ENCODE measurements around the gene OR52E8. TPM values are rescaled to one million over a fixed set of nuclear protein-coding genes. Genes with fewer than 3 reads are reported as not detected.

The OR52E8 gene
- not detected in 2 replicates for polyA plus RNA-seq (2011; rRNA removed)
- 0.66 and 1.1 TPM in 2 replicates for polyA minus RNA-seq (2011; rRNA and poly(A)+ RNA removed)

DNA sequence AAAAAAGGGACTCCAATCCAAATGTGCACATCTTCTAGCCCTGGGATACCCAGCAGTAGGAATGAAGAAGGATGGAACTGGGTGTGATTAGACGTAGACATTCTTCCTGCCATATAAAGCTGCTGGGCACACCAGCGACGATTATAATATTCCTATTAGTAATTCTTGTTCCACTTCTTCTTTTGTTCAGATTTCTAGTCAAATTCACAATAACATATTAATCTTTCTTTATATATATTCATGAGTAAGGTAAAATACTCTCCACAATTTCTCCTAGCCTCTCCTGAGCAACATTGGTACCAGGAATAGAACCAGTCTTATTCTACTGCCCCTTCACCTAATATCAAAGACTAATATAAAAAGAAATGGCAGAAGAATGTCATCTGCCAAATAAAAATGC lies at the start of gene OR52E8:
Gene OR52E8 (minus strand): TSS at position 101 of the 400 bp plus-strand sequence. CDS start 0 bp downstream, at position 101.
- ChIA-PET CTCF (no interaction called here), POLR2A (no interaction called here)
- H3K36me3 ChIP-seq (ENCODE audit: control insufficient read depth, insufficient read depth, low read length), result no peaks in the 10 kb centered on the region
- TF ChIP-seq, protein P1, sequence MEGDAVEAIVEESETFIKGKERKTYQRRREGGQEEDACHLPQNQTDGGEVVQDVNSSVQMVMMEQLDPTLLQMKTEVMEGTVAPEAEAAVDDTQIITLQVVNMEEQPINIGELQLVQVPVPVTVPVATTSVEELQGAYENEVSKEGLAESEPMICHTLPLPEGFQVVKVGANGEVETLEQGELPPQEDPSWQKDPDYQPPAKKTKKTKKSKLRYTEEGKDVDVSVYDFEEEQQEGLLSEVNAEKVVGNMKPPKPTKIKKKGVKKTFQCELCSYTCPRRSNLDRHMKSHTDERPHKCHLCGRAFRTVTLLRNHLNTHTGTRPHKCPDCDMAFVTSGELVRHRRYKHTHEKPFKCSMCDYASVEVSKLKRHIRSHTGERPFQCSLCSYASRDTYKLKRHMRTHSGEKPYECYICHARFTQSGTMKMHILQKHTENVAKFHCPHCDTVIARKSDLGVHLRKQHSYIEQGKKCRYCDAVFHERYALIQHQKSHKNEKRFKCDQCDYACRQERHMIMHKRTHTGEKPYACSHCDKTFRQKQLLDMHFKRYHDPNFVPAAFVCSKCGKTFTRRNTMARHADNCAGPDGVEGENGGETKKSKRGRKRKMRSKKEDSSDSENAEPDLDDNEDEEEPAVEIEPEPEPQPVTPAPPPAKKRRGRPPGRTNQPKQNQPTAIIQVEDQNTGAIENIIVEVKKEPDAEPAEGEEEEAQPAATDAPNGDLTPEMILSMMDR (IDR thresholded peaks at IDR 0.05; ENCODE audit: insufficient read depth, low read depth, low read length), result no peak
- DNase-seq (ENCODE audit: low read depth), result no peak
- H3K27me3 ChIP-seq (ENCODE audit: control insufficient read depth, insufficient read depth, low read length), result no peaks in the 10 kb centered on the region
- H3K4me3 ChIP-seq (ENCODE audit: low read depth, low read length), result no peak within 1 kb of the TSS

DNA sequence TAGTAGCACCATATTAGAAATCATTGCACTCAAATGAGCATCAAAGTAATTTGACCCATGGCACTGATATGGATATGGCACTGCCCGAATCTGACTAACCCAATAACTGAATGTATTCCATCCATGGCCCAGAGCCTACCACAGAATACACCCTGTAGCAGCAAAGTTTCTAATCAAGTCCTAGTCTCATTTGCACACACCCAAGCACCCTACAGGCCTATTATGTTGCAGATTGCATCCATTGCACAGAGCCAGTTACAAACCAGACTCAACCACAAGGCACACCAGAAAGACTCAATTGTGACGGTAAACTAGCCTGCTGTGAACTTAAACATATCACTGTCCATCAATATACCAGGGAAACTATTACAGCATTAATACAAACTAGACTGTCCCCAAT lies 42.0 kb upstream of the OR52E8 start:
- Histone ChIP-seq H3K27me3 (ENCODE audit: control insufficient read depth, insufficient read depth, low read length) (no peaks in the 10 kb centered on the region), H3K36me3 (ENCODE audit: control insufficient read depth, insufficient read depth, low read length) (no peaks in the 10 kb centered on the region), H3K4me3 (ENCODE audit: low read depth, low read length) (no peak overlapping the region)
- POLR2A ChIA-PET, result no interaction called here
- CTCF ChIA-PET, result no interaction called here
- TF ChIP-seq, protein P1 (IDR thresholded peaks at IDR 0.05; ENCODE audit: insufficient read depth, low read depth, low read length), result no peak
- DNase-seq (ENCODE audit: low read depth), result no peak

DNA sequence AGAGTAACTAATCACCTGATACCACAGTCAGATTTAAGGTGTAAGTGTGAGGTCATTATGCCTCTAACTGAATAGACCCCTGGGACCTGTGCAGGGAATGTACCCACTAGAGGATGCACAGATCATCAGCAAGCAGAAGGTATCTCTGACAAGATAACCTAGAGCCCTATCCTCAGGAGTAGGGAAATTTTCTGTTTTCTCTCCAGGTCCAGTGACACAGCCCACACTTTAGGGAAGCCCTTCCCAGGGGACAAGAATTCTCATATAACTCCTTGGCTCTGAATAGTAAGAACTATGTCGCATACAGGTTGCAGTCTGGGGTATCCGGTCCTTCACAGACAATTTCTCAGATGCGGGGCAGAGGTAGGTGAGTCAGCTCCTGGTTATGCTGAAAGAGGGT lies 35.4 kb upstream of the OR52E8 start, which contains the start of gene OR52E5:
Gene OR52E5 (plus strand): TSS at position 301 of the 400 bp plus-strand sequence. CDS start 7,569 bp downstream, outside the sequence.
- ChIA-PET POLR2A (no interaction called here), CTCF (no interaction called here)
- no peak for DNase-seq (ENCODE audit: low read depth)
- no peaks in the 10 kb centered on the region for H3K27me3 ChIP-seq (ENCODE audit: control insufficient read depth, insufficient read depth, low read length)
- TF ChIP-seq, protein P1 (IDR thresholded peaks at IDR 0.05; ENCODE audit: insufficient read depth, low read depth, low read length), result no peak
- no peaks in the 10 kb centered on the region for H3K36me3 ChIP-seq (ENCODE audit: control insufficient read depth, insufficient read depth, low read length)
- no peak within 1 kb of the TSS for H3K4me3 ChIP-seq (ENCODE audit: low read depth, low read length)

DNA sequence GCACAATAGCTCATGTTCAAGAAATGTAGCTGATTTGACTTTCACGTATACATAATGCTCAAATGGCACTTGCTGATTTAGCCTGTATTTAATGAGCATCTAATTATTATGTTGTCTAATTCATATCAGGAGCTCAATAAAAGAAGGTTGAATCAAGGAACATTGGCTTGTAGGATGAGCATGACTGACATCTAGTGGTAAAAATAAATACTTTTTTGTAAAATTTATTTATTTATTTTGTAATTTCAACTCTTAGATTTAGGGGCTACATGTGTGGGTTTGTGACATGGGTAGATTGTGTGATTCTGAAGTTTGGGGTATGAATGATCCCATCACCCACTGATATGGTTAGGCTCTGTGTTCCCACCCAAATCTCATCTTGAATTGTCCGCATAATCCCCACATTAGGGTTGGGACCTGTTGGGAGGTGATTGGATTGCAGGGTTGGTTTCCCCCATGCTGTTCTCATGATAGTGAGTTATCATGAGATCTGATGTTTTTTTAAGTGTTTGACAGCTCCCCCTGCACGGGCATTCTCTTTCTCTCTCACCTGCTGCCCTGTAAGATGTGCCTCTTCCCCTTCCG lies 33.8 kb upstream of the OR52E8 start:
- TF ChIP-seq, protein P1 (IDR thresholded peaks at IDR 0.05; ENCODE audit: insufficient read depth, low read depth, low read length), result peak; percentile 36; the same call in 1 of the 2 replicates
- no peak for DNase-seq (ENCODE audit: low read depth)

DNA sequence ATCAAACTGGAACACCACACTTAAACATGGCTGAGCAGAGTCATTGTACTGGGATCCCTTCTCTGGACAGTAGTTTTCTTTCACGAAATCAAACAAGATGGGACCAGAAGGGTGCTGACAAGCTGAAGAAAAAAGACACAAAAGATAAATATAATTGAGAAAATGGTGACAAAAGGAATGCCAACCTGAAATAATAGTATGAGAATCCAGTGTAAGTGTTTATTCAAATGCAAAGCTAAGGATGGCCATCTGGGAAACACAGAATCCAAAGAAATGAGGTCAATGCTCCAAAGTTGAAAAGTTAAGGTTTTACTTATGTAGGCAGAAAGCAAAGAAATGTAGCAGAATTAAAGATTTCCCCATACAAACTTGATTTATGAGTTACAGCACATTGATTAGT lies 30.2 kb upstream of the OR52E8 start:
- ChIA-PET CTCF (no interaction called here), POLR2A (no interaction called here)
- TF ChIP-seq, protein P1 (IDR thresholded peaks at IDR 0.05; ENCODE audit: insufficient read depth, low read depth, low read length), result no peak
- DNase-seq (ENCODE audit: low read depth), result no peak
- H3K27me3 ChIP-seq (ENCODE audit: control insufficient read depth, insufficient read depth, low read length), result no peaks in the 10 kb centered on the region
- no peak overlapping the region for H3K4me3 ChIP-seq (ENCODE audit: low read depth, low read length)
- H3K36me3 ChIP-seq (ENCODE audit: control insufficient read depth, insufficient read depth, low read length), result no peaks in the 10 kb centered on the region

More for the DNA sequence above, 33.8 kb upstream of the OR52E8 start:
- Histone ChIP-seq H3K4me3 (ENCODE audit: low read depth, low read length) (no peak overlapping the region), H3K36me3 (ENCODE audit: control insufficient read depth, insufficient read depth, low read length) (no peaks in the 10 kb centered on the region), H3K27me3 (ENCODE audit: control insufficient read depth, insufficient read depth, low read length) (no peaks in the 10 kb centered on the region)
- POLR2A ChIA-PET, result no interaction called here
- CTCF ChIA-PET, result interaction anchor here (0.6 to 1.7 kb wide), 8 partner anchors 9 to 472 kb away, joined by 3 to 8 read pairs (median 4); partner anchors contain the start of gene TRIM5

Measured in BJ (cell line).